Ascending aorta (tissue), 2 donors: ENCODE results near the gene KRT71. TPM values are rescaled to one million over a fixed set of nuclear protein-coding genes. Genes with fewer than 3 reads are reported as not detected.

Experiments used
- DNase-seq, 2 donors: peaks; one replicate each; pipeline ENCODE4 v3.0.0-alpha.2; 2019; ENCODE audit warnings: low spot score in 2 of 2
- H3K27ac ChIP-seq, 2 donors: fragments of 200-600 bp; sonication (generic); one replicate each; pipeline ENCODE4 v1.5.1; 2016 to 2017; ENCODE audit warnings: mild to moderate bottlenecking in 1 of 2
- H3K27me3 ChIP-seq: fragments of 200-600 bp; sonication (generic); one replicate; pipeline ENCODE4 v1.5.1; 2017
- H3K36me3 ChIP-seq, 2 donors: fragments of 200-600 bp; sonication (generic); one replicate each; pipeline ENCODE4 v1.5.1; 2016
- H3K4me1 ChIP-seq, 2 donors: fragments of 200-600 bp; sonication (generic); one replicate each; pipeline ENCODE4 v1.5.1; 2016 to 2017; ENCODE audit warnings: mild to moderate bottlenecking in 1 of 2
- H3K4me3 ChIP-seq, 2 donors: fragments of 200-600 bp; sonication (generic); one replicate each; pipeline ENCODE4 v1.5.1; 2016 to 2017; ENCODE audit warnings: mild to moderate bottlenecking in 1 of 2
- H3K9me3 ChIP-seq, 2 donors: fragments of 200-600 bp; sonication (generic); one replicate each; pipeline ENCODE4 v1.5.1; 2016
- intact Hi-C: fragments of 100-400 bp; cut with DNase I; formaldehyde crosslinking; loops from one replicate; pipeline ENCODE4 v1.15.1; 2023
- total RNA-seq: library from RNA; depleted of rRNA; stranded (reverse); fragments of >200 nt; gene quantifications from one replicate; pipeline ENCODE4 v1.1.0, GENCODE V29; 2016
- TF ChIP-seq, protein P1 (sequence below), 3 experiments: fragments of 200-600 bp in 2 of 3; fragments of 450-650 bp in 1 of 3; sonication (generic) in 2 of 3; IDR thresholded peaks; one replicate each; pipeline ENCODE4 v1.5.1; 2016 to 2019; ENCODE audit warnings: antibody characterized with exemption in 3 of 3, mild to moderate bottlenecking in 1 of 3, moderate library complexity in 1 of 3

Gene KRT71
- total RNA-seq, 1 donor from 2014 or later = not detected

DNA sequence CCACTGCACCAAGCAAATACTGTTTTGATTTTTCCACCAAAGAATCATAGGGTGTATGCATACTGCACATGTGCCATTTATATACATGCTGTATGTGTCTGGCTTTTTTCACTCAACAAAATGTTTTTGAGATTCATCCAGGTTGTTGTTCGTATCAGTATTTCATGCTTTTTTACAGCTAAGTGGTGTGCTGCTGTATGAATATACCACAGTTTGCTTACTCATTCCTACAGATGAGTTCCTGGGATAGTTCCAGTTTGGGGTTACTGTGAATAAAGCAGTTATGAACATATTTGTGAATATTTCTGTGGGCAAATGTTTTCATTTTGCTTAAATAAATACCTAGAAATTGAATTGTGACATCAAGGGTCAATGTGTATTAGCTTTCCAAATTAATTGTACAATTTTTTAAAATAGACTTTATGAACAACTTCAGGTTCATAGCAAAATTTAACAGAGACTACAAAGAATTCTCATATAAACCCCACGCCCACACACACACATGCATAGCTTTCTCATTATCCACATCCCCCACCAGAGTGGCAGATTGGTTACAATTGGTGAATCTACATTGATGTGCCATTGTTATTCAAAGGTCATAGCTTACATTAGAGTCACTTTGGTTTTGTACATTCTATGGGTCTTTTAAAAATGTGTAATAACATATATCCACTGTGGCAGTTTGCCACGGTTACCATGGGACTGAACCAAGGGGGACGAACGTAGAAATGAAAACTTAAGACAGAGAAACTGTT, 53.0 kb downstream of the KRT71 start:
- DNase-seq = no peak
- TF ChIP-seq, protein P1, sequence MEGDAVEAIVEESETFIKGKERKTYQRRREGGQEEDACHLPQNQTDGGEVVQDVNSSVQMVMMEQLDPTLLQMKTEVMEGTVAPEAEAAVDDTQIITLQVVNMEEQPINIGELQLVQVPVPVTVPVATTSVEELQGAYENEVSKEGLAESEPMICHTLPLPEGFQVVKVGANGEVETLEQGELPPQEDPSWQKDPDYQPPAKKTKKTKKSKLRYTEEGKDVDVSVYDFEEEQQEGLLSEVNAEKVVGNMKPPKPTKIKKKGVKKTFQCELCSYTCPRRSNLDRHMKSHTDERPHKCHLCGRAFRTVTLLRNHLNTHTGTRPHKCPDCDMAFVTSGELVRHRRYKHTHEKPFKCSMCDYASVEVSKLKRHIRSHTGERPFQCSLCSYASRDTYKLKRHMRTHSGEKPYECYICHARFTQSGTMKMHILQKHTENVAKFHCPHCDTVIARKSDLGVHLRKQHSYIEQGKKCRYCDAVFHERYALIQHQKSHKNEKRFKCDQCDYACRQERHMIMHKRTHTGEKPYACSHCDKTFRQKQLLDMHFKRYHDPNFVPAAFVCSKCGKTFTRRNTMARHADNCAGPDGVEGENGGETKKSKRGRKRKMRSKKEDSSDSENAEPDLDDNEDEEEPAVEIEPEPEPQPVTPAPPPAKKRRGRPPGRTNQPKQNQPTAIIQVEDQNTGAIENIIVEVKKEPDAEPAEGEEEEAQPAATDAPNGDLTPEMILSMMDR (IDR thresholded peaks at IDR 0.05) = no peak
- Histone ChIP-seq H3K27ac (no peak overlapping the region), H3K9me3 (no peaks in the 10 kb centered on the region), H3K36me3 (no peaks in the 10 kb centered on the region), H3K27me3 (no peaks in the 10 kb centered on the region), H3K4me1 (no peaks in the 10 kb centered on the region), H3K4me3 (no peak overlapping the region)
- intact Hi-C loops = no loop called here

DNA sequence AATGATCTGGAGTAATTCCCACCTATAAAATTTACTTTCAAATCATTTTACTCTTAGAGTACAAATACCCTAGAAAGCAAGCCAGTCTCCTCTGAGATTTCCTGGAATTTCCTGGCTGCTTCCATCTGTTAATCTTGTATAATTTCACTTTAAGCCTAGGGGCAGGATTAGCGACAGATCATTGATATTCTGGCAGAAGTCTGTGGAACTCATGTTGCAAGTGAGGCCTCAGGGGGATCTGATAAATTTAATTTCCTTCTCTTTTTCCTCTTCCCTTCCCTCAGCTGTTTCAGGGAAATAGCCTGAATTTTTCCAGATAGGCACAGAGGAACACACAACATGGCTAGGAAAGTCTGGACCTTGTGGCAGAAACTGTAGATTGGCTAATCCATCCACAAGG, 54.0 kb downstream of the KRT71 start:
- Histone ChIP-seq H3K4me1 (no peaks in the 10 kb centered on the region), H3K4me3 (no peak overlapping the region), H3K9me3 (no peaks in the 10 kb centered on the region), H3K27me3 (peaks cover 4% of the 10 kb centered on the region), H3K36me3 (no peaks in the 10 kb centered on the region), H3K27ac (no peak overlapping the region)
- DNase-seq = no peak
- TF ChIP-seq, protein P1 (IDR thresholded peaks at IDR 0.05) = no peak
- intact Hi-C loops = no loop called here

DNA sequence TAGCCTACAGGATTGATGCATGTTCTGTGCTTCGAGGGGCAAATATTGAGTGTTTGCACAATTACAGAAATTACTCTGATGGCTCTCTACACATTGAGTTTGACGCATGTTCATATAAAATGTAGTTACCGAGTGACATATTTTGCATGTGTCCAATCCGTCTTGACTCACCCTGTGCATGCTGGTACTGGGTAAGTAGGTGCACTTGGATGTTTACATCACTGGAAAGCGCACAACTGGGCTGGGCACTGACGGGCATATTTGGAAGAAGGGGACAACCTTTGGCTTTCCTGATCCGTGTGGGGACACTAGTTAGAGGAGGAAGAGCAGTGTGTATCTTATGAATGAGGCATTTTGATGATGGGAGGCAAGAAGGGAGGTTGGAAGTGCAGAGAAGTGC, 55.0 kb downstream of the KRT71 start:
- intact Hi-C loops = no loop called here
- no peak for DNase-seq
- Histone ChIP-seq H3K36me3 (no peaks in the 10 kb centered on the region), H3K27me3 (peaks cover 4% of the 10 kb centered on the region), H3K27ac (no peak overlapping the region), H3K4me1 (no peaks in the 10 kb centered on the region), H3K9me3 (no peaks in the 10 kb centered on the region), H3K4me3 (no peak overlapping the region)
- TF ChIP-seq, protein P1 (IDR thresholded peaks at IDR 0.05) = no peak

DNA sequence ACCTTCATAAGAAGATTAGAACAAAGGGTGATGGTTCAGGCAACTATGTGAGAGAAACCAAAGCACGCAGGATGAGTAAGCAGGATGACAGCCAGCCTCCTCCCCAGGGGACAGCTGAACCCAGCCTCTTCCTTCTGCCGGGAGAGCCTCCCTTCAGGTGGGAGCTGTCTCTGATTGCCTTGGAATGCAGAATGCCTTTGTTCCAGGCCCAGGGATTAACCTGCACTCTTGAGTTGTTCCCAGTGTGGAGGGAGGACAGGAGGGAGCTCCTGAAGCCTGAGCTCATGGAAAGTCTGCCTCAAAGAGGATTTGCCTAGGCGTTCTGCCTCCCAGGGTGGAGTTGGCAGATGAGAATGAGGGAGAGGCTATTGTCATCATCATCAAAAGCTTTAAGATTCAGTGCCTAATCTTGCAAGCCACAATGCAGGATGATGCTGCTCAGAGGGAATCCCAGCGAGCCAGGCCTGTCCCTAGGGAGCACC, 56.3 kb downstream of the KRT71 start:
- H3K9me3 ChIP-seq = no peaks in the 10 kb centered on the region
- no peaks in the 10 kb centered on the region for H3K4me1 ChIP-seq
- no peak overlapping the region for H3K27ac ChIP-seq
- H3K4me3 ChIP-seq = no peak overlapping the region
- H3K36me3 ChIP-seq = no peaks in the 10 kb centered on the region
- intact Hi-C loops = no loop called here
- TF ChIP-seq, protein P1 (IDR thresholded peaks at IDR 0.05) = no peak
- peaks cover 4% of the 10 kb centered on the region for H3K27me3 ChIP-seq
- DNase-seq = no peak

DNA sequence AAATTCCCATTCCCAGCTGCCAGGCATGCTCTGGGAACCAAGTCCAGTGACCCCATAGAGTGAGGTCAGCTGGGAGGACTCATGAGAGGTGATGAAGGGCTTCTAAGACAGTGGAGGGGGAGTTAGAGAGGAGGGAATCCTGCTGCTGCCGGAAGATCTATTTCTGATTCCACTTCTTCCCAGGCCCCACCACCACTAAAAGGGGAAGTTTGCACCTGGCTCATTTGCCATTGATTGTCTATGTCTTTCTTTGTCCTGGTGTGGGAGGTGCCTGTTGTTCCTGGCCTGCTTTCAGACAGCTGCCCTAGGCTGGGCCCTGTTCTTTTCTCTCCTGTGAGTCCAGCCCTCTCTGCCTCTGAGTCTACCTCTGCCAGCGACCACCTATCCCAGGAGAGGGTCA, 56.9 kb downstream of the KRT71 start:
- Histone ChIP-seq H3K9me3 (no peaks in the 10 kb centered on the region), H3K27ac (no peak overlapping the region), H3K4me3 (no peak overlapping the region), H3K36me3 (no peaks in the 10 kb centered on the region), H3K27me3 (peaks cover 4% of the 10 kb centered on the region), H3K4me1 (no peaks in the 10 kb centered on the region)
- no peak for DNase-seq
- TF ChIP-seq, protein P1 (IDR thresholded peaks at IDR 0.05) = no peak
- intact Hi-C loops = no loop called here
